Muscle layer of colon (tissue), 2 donors: ENCODE measurements around the gene KRTAP5-10.
"Not testable (repeated sequence)": the region's sequence is repeated elsewhere in the genome, so short reads cannot be mapped to it uniquely, and the experiment has no call there.

Experiments
- H3K27ac ChIP-seq: one replicate; pipeline ENCODE4 v1.7.0; 2013; ENCODE audit warnings: low read depth, mild to moderate bottlenecking, low read length, moderate library complexity
- H3K27me3 ChIP-seq, 2 donors: one replicate each; pipeline ENCODE4 v1.7.0; 2013; ENCODE audit warnings: low read length in 2 of 2, mild to moderate bottlenecking in 2 of 2; ENCODE audit not compliant: insufficient read depth in 2 of 2, control insufficient read depth in 1 of 2
- H3K36me3 ChIP-seq: one replicate; pipeline ENCODE4 v1.7.0; 2013; ENCODE audit warnings: mild to moderate bottlenecking, low read length; ENCODE audit not compliant: insufficient read depth
- H3K4me1 ChIP-seq: one replicate; pipeline ENCODE4 v1.7.0; 2013; ENCODE audit warnings: mild to moderate bottlenecking, low read length; ENCODE audit not compliant: insufficient read depth
- H3K4me3 ChIP-seq, 2 donors: one replicate each; pipeline ENCODE4 v1.7.0; 2013; ENCODE audit warnings: low read length in 2 of 2, low read depth in 1 of 2, mild to moderate bottlenecking in 1 of 2, moderate library complexity in 1 of 2
- H3K9ac ChIP-seq: one replicate; pipeline ENCODE4 v1.7.0; 2013; ENCODE audit warnings: low read length
- H3K9me3 ChIP-seq: one replicate; pipeline ENCODE4 v1.7.0; 2013; ENCODE audit warnings: mild to moderate bottlenecking, low read length
- donor health status: abdominal sarcoma.
- donor health status: Adenocarcinoma of cecum.

The KRTAP5-10 gene

GRCh38 chr11:71565263-71565662 lies at the start of gene KRTAP5-10:
Gene KRTAP5-10, plus strand, starts transcription at chr11:71565563. Its CDS starts 25 bp downstream, at chr11:71565588.
- peaks cover 6% of the 10 kb centered on the region for H3K4me1 ChIP-seq
- no peaks in the 10 kb centered on the region for H3K36me3 ChIP-seq
- H3K9me3 ChIP-seq, result no peaks in the 10 kb centered on the region
- H3K9ac ChIP-seq, result no peak within 1 kb of the TSS
- no peak within 1 kb of the TSS for H3K4me3 ChIP-seq
- H3K27ac ChIP-seq, result no peak within 1 kb of the TSS
- H3K27me3 ChIP-seq, result no peaks in the 10 kb centered on the region

DNA sequence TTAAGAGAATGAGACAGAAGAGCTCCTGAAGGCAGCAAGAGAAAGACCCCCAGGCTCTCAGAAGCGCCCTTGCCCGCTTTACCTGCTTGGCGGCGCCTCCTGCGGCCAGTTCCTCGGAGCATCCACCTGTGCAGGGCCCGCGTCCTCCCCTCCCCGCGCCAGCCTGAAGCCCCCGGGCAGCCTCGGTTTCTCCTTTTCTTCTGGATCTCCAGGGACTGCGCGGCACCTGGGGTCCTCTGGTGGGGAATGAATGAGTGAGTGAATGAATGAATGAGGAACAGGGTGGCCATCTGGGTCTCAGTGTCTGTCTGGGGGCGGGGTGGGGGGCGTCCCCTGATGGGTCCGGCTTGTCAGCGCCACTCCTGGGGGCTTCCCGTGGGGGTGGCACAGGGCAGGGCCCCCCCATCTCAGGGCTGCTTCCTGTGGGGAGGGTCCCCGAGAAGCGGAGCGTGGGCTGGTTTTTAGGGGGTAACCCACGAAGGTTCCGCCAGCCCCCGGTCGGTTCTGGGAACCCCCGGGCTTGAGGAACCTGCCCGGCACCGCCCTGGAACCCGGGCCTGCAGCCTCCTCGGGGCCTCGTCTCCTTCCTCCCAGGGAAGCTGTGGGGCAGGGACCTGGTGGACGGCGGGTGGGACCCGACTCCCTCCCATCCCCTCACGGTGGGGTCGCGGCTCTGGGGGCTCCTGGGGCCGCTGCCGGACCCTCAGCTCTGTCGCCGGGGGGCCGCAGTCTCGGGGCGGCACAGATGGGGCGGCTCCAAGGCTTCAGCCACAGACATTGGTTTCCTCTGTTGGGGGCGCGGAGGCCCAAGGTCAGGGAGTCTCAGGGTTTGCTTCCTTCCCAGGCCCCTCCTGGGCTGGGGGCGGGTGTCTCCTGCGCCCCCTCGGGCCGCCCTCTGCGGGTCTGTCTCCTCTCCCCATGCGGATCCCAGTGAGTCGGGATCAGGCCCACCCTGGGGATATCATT lies 46.6 kb upstream of the KRTAP5-10 start:
- no peaks in the 10 kb centered on the region for H3K27me3 ChIP-seq
- no peak overlapping the region for H3K9ac ChIP-seq
- no peaks in the 10 kb centered on the region for H3K36me3 ChIP-seq
- no peak overlapping the region for H3K27ac ChIP-seq
- no peak overlapping the region for H3K4me3 ChIP-seq
- H3K9me3 ChIP-seq, result no peaks in the 10 kb centered on the region
- no peaks in the 10 kb centered on the region for H3K4me1 ChIP-seq

DNA sequence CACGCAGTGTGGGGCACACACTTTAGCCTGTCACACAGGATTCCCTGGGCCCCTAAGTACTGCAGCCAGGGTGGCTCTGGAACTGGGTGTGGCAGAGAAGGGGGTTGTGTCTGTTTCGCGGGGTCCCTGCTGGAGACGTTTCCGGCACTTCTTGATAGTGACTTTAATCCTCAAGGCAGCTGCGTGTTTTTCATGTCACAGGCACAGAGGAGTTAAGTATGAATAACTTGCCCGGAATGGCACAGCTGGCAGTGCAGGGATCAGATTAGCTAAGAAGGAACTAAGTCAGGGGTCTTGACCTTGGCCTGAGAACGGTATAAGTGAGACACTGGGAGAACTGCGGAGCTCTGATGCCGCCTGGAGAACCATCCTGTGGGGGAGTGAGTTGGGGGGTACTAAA lies 45.8 kb upstream of the KRTAP5-10 start:
- Histone ChIP-seq H3K4me1 (no peaks in the 10 kb centered on the region), H3K27ac (no peak overlapping the region), H3K4me3 (no peak overlapping the region), H3K36me3 (no peaks in the 10 kb centered on the region), H3K27me3 (no peaks in the 10 kb centered on the region), H3K9me3 (no peaks in the 10 kb centered on the region), H3K9ac (no peak overlapping the region)

DNA sequence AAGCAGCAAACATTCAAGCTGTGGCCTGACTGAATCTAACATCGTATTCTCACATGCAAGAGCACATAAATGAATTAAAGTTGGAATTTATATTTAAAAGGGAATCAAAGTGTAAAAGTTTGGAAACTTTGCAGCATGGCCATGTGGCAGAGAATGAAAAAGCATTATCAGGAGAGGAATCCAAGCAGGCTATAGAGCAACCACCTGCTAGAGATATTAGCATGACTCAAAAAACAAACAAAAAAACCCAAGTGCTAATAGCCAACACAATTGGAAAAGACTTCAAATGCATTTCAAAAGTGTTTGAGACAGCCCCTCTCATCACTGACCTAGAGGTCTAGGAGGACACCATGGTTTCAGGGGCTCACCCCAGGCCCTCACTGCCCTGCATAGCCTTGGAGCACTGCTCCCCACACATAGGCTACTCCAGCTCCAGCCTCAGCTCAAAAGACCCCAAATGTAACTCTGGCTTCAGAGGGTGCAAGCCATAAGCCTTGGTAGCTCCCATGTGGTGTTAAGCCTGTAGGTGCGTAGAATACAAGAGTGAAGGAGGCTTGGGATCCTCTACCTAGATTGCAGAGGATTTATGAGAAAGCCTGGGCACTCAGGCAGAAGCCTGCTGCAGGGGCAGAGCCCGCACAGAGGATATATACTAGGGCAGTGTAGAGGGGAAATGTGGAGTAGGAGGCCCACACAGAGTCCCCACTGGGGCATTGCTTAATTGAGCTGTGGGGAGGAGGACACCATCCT lies 40.0 kb upstream of the KRTAP5-10 start:
- H3K9ac ChIP-seq, result no peak overlapping the region
- H3K27ac ChIP-seq, result no peak overlapping the region
- H3K9me3 ChIP-seq, result no peaks in the 10 kb centered on the region
- no peaks in the 10 kb centered on the region for H3K4me1 ChIP-seq
- H3K36me3 ChIP-seq, result no peaks in the 10 kb centered on the region
- no peak overlapping the region for H3K4me3 ChIP-seq
- no peaks in the 10 kb centered on the region for H3K27me3 ChIP-seq

GRCh38 chr11:71525938-71526495 lies 39.3 kb upstream of the KRTAP5-10 start:
- no peaks in the 10 kb centered on the region for H3K27me3 ChIP-seq
- no peaks in the 10 kb centered on the region for H3K4me1 ChIP-seq
- H3K4me3 ChIP-seq, result no peak overlapping the region
- H3K9ac ChIP-seq, result no peak overlapping the region
- H3K36me3 ChIP-seq, result no peaks in the 10 kb centered on the region
- H3K9me3 ChIP-seq, result no peaks in the 10 kb centered on the region
- no peak overlapping the region for H3K27ac ChIP-seq

DNA sequence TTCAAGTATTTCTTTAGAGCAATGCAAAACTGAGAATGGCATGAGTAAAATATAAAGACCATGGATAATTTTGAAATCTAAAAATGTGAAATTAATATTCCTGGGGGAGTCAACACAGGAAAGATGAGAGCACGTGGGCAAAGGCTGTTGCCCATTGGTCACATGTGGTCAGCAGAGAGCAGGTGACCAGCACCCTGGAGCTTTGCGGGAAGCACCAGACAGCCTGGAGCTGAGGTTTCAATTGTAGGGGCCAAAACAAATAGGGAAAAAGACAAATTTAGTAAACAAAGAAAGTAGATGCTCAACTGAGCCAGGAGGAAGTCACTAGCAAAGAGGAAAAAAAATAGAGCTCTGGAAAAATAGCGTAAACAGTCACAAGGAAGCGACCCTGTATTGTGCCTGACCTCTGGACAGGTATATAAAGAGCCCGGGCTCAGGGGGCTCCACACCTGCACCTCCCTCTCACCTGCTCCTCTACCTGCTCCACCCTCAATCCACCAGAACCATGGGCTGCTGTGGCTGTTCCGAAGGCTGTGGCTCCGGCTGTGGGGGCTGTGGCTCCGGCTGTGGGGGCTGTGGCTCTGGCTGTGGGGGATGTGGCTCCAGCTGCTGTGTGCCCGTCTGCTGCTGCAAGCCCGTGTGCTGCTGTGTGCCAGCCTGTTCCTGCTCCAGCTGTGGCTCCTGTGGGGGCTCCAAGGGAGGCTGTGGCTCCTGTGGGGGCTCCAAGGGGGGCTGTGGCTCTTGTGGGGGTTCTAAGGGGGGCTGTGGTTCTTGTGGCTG lies 38.4 kb upstream of the KRTAP5-10 start, which contains the start of gene KRTAP5-7:
Gene KRTAP5-7, plus strand, starts transcription at position 472 of the 780 bp plus-strand sequence. Its CDS starts 34 bp downstream, at position 506.
- not testable (repeated sequence) for H3K27me3 ChIP-seq, H3K4me1 ChIP-seq, H3K27ac ChIP-seq, H3K9me3 ChIP-seq, H3K9ac ChIP-seq, H3K36me3 ChIP-seq, H3K4me3 ChIP-seq

DNA sequence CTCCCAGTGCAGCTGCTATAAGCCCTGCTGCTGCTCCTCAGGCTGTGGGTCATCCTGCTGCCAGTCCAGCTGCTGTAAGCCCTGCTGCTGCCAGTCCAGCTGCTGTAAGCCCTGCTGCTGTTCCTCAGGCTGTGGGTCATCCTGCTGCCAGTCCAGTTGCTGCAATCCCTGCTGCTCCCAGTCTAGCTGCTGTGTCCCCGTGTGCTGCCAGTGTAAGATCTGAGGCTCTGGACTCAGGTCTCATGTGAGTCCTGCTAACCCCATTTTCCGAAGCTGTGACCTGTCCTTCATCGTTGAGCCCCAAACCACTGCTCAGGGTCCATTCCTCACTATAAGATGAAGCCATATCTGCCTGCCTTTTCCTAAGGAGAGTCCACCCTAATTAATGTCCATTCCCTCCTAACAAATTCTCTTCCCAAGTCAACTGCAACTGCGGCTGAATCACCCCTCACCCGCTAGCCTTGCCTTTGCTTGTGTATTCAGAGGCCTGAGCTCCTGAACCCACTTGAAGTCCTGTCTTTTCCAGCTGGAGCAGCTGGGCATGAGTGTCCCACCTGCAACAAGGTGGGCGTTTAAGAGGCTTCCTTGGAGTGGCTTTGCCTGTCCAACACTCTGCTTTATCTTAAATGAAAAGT lies 37.7 kb upstream of the KRTAP5-10 start:
- H3K4me1 ChIP-seq, result no peaks in the 10 kb centered on the region
- no peak overlapping the region for H3K27ac ChIP-seq
- no peaks in the 10 kb centered on the region for H3K27me3 ChIP-seq
- no peak overlapping the region for H3K4me3 ChIP-seq
- no peaks in the 10 kb centered on the region for H3K36me3 ChIP-seq
- no peak overlapping the region for H3K9ac ChIP-seq
- no peaks in the 10 kb centered on the region for H3K9me3 ChIP-seq

DNA sequence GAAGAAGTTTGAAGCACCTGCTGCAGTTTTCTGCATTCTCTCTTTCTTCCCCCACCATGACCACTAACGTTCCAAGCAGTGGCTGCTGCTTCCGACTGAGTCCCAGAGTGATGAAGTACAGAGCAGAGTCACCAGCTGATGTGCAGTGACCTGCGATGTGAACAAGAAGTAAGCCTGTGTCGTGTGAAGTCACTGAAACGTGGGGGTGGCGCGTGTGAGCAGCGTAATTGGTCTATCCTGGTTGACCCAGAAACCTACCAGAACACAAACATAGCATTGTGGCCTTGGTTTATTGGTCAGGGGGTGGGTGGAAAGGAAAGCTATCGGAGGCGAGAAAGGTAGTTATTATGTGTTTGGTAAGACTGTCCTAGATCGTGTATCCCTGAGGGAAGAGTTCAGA lies 34.8 kb upstream of the KRTAP5-10 start:
- no peaks in the 10 kb centered on the region for H3K9me3 ChIP-seq
- no peak overlapping the region for H3K27ac ChIP-seq

GRCh38 chr11:71532036-71532610 lies 33.2 kb upstream of the KRTAP5-10 start:
- Histone ChIP-seq H3K27me3 (no peaks in the 10 kb centered on the region), H3K4me3 (no peak overlapping the region), H3K9ac (no peak overlapping the region), H3K4me1 (no peaks in the 10 kb centered on the region), H3K27ac (no peak overlapping the region), H3K9me3 (no peaks in the 10 kb centered on the region), H3K36me3 (no peaks in the 10 kb centered on the region)

More for the DNA sequence above, 34.8 kb upstream of the KRTAP5-10 start:
- Histone ChIP-seq H3K9ac (no peak overlapping the region), H3K27me3 (no peaks in the 10 kb centered on the region), H3K36me3 (no peaks in the 10 kb centered on the region), H3K4me1 (no peaks in the 10 kb centered on the region), H3K4me3 (no peak overlapping the region)

GRCh38 chr11:71534711-71535608 lies 30.4 kb upstream of the KRTAP5-10 start:
- not testable (repeated sequence) for H3K4me3 ChIP-seq, H3K27ac ChIP-seq, H3K9me3 ChIP-seq, H3K36me3 ChIP-seq, H3K4me1 ChIP-seq, H3K27me3 ChIP-seq, H3K9ac ChIP-seq
